Osteoblast (primary cell): ENCODE measurements around the gene AP1S2. TPM values are rescaled to one million over a fixed set of nuclear protein-coding genes. Genes with fewer than 3 reads are reported as not detected.

Experiments
- DNase-seq: peaks from one replicate; pipeline ENCODE4 v3.0.0; 2011; ENCODE audit warnings: low spot score, mixed read lengths; ENCODE audit not compliant: insufficient read length; ENCODE audit errors: missing footprints
- H2AFZ ChIP-seq: 2 replicates; pipeline ENCODE4 v1.6.0; 2011; ENCODE audit warnings: mild to moderate bottlenecking, low read length
- H3K27ac ChIP-seq: 2 replicates; pipeline ENCODE4 v1.5.1; 2011; ENCODE audit warnings: mild to moderate bottlenecking, low read depth, low read length, moderate library complexity
- H3K27me3 ChIP-seq: 2 replicates; pipeline ENCODE4 v1.6.0; 2012; ENCODE audit warnings: mild to moderate bottlenecking, control low read depth, inconsistent platforms, low read length, moderate library complexity; ENCODE audit not compliant: insufficient read depth
- H3K36me3 ChIP-seq: 2 replicates; pipeline ENCODE4 v1.5.1; 2011; ENCODE audit warnings: mild to moderate bottlenecking, low read length, control low read depth, moderate library complexity; ENCODE audit not compliant: insufficient read depth
- H3K4me1 ChIP-seq: 2 replicates; pipeline ENCODE4 v1.5.1; 2011; ENCODE audit warnings: mild to moderate bottlenecking, low read length, control low read depth, moderate library complexity; ENCODE audit not compliant: insufficient read depth
- H3K4me2 ChIP-seq: 2 replicates; pipeline ENCODE4 v1.6.0; 2011; ENCODE audit warnings: mild to moderate bottlenecking, low read length; ENCODE audit not compliant: insufficient read depth
- H3K4me3 ChIP-seq: fragments of 200-600 bp; sonication (generic); 3 replicates; pipeline ENCODE4 v1.5.1; 2012; ENCODE audit warnings: mild to moderate bottlenecking, low read length, inconsistent platforms; ENCODE audit not compliant: insufficient read depth
- H3K79me2 ChIP-seq: 2 replicates; pipeline ENCODE4 v1.6.0; 2012; ENCODE audit warnings: mild to moderate bottlenecking, low read length, control low read depth, inconsistent platforms; ENCODE audit not compliant: insufficient read depth
- H3K9me3 ChIP-seq: 2 replicates; pipeline ENCODE4 v1.5.1; 2011; ENCODE audit warnings: low read depth, low read length, control low read depth
- H4K20me1 ChIP-seq: 2 replicates; pipeline ENCODE4 v1.6.0; 2012; ENCODE audit warnings: mild to moderate bottlenecking, low read length, control low read depth; ENCODE audit not compliant: insufficient read depth
- CTCF ChIP-seq: IDR thresholded peaks from 2 replicates; pipeline ENCODE4 v1.5.1; 2011; ENCODE audit warnings: mild to moderate bottlenecking, low read depth, low read length, moderate library complexity; ENCODE audit errors: extremely low read depth
- total RNA-seq: library from RNA; depleted of rRNA; stranded (reverse); fragments of >200 nt; gene quantifications from 2 replicates; pipeline ENCODE4 v1.2.3, GENCODE V29; 2012

AP1S2 gene
- total RNA-seq, 1 donor = 14.8 TPM

- Histone ChIP-seq H3K27me3 (peaks cover 30% of the 10 kb centered on the region), H3K36me3 (no peaks in the 10 kb centered on the region), H3K79me2 (no peaks in the 10 kb centered on the region), H3K27ac (no peak overlapping the region), H2AFZ (no peak overlapping the region), H3K9me3 (no peaks in the 10 kb centered on the region), H3K4me3 (no peak overlapping the region), H4K20me1 (no peaks in the 10 kb centered on the region), H3K4me2 (no peak overlapping the region), H3K4me1 (peaks cover 4% of the 10 kb centered on the region)
- DNase-seq = peak; percentile 47
- TF ChIP-seq CTCF = no peak
Observed at GRCh38 chrX:15873566-15873965, 19.0 kb upstream of the AP1S2 start.

GRCh38 chrX:15870310-15870709 lies 15.7 kb upstream of the AP1S2 start:
- Histone ChIP-seq H3K4me3 (no peak overlapping the region), H3K27ac (no peak overlapping the region), H3K4me1 (no peaks in the 10 kb centered on the region), H2AFZ (no peak overlapping the region), H3K4me2 (no peak overlapping the region), H4K20me1 (no peaks in the 10 kb centered on the region), H3K79me2 (no peaks in the 10 kb centered on the region), H3K9me3 (no peaks in the 10 kb centered on the region), H3K36me3 (no peaks in the 10 kb centered on the region), H3K27me3 (peaks cover 38% of the 10 kb centered on the region)
- no peak for DNase-seq
- no peak for TF ChIP-seq CTCF

- no peaks in the 10 kb centered on the region for H3K36me3 ChIP-seq
- H3K4me1 ChIP-seq = no peaks in the 10 kb centered on the region
- H3K4me2 ChIP-seq = no peak overlapping the region
- no peaks in the 10 kb centered on the region for H3K79me2 ChIP-seq
- no peaks in the 10 kb centered on the region for H4K20me1 ChIP-seq
- TF ChIP-seq CTCF = no peak
- H3K4me3 ChIP-seq = no peak overlapping the region
- DNase-seq = no peak
- H3K27ac ChIP-seq = no peak overlapping the region
- H3K27me3 ChIP-seq = peaks cover 39% of the 10 kb centered on the region
- no peak overlapping the region for H2AFZ ChIP-seq
- no peaks in the 10 kb centered on the region for H3K9me3 ChIP-seq
Observed at GRCh38 chrX:15869695-15870094, 15.1 kb upstream of the AP1S2 start.

GRCh38 chrX:15866147-15866546 lies 11.5 kb upstream of the AP1S2 start:
- no peaks in the 10 kb centered on the region for H3K36me3 ChIP-seq
- H3K27me3 ChIP-seq = peaks cover 39% of the 10 kb centered on the region
- no peaks in the 10 kb centered on the region for H3K79me2 ChIP-seq
- H3K4me2 ChIP-seq = no peak overlapping the region
- H4K20me1 ChIP-seq = no peaks in the 10 kb centered on the region
- no peak overlapping the region for H3K27ac ChIP-seq
- H3K4me1 ChIP-seq = no peaks in the 10 kb centered on the region
- H3K9me3 ChIP-seq = no peaks in the 10 kb centered on the region
- DNase-seq = no peak
- H2AFZ ChIP-seq = no peak overlapping the region
- H3K4me3 ChIP-seq = no peak overlapping the region
- TF ChIP-seq CTCF = no peak
